ENCODE measurements around the gene FLVCR2. TPM values are rescaled to one million over a fixed set of nuclear protein-coding genes. Genes with fewer than 3 reads are reported as not detected.

The FLVCR2 gene
- total and polyA plus RNA-seq, 2 donors (not counting 1 experiment from before 2014, with no cell fraction given), result 7.0 to 7.3 TPM

- H3K79me2 ChIP-seq (ENCODE audit: control insufficient read depth, insufficient read depth, low read length), result no peaks in the 10 kb centered on the region
- H3K9ac ChIP-seq (ENCODE audit: insufficient read depth, low read length), result peak overlapping the region; percentile 62
- H3K27me3 ChIP-seq (ENCODE audit: control insufficient read depth, insufficient read depth, low read length), result no peaks in the 10 kb centered on the region
- no peak for TF ChIP-seq EZH2 (IDR thresholded peaks at IDR 0.05; ENCODE audit: low read length, missing control alignments)
- peak; percentile 28 to 43 for TF ChIP-seq CTCF (conservative IDR thresholded peaks at IDR 0.05 in 1 of 2, IDR thresholded peaks at IDR 0.05 in 1 of 2; ENCODE audit: low read depth in 1 of 2, low read length in 2 of 2)
- no peaks in the 10 kb centered on the region for H4K20me1 ChIP-seq (ENCODE audit: control insufficient read depth, extremely low read depth, insufficient read depth, low read length)
- peak overlapping the region; percentile 32 for H3K27ac ChIP-seq (ENCODE audit: insufficient read depth, low read length)
- H3K4me2 ChIP-seq (ENCODE audit: extremely low read depth, insufficient read depth, low read length), result peak overlapping the region; percentile 98
- H2AFZ ChIP-seq (ENCODE audit: low read length), result peak overlapping the region; percentile 80
- peak overlapping the region; percentile 74 to 91 (median 76) for H3K4me3 ChIP-seq (replicated peaks in 1 of 4; ENCODE audit: control extremely low read depth in 1 of 4, insufficient read depth in 1 of 4, low read depth in 3 of 4, low read length in 4 of 4)
- H3K36me3 ChIP-seq (ENCODE audit: control insufficient read depth, insufficient read depth, low read length), result no peaks in the 10 kb centered on the region
- H3K9me3 ChIP-seq (ENCODE audit: control insufficient read depth, insufficient read depth, low read depth, low read length), result no peaks in the 10 kb centered on the region
- H3K4me1 ChIP-seq (ENCODE audit: control insufficient read depth, extremely low read depth, insufficient read depth, low read length), result peaks cover 11% of the 10 kb centered on the region
- peak in 1 of 2 donors; percentile 76 for DNase-seq (ENCODE audit: low read depth in 2 of 2)
These were observed 442 bp downstream of the FLVCR2 start for GRCh38 chr14:75578786-75579337.

GRCh38 chr14:75579338-75579864, 981 bp downstream of the FLVCR2 start:
- no peaks in the 10 kb centered on the region for H3K79me2 ChIP-seq (ENCODE audit: control insufficient read depth, insufficient read depth, low read length)
- H3K9ac ChIP-seq (ENCODE audit: insufficient read depth, low read length), result peak overlapping the region; percentile 62
- H3K36me3 ChIP-seq (ENCODE audit: control insufficient read depth, insufficient read depth, low read length), result no peaks in the 10 kb centered on the region
- peak overlapping the region; percentile 74 to 91 (median 76) for H3K4me3 ChIP-seq (replicated peaks in 1 of 4; ENCODE audit: control extremely low read depth in 1 of 4, insufficient read depth in 1 of 4, low read depth in 3 of 4, low read length in 4 of 4)
- H3K9me3 ChIP-seq (ENCODE audit: control insufficient read depth, insufficient read depth, low read depth, low read length), result no peaks in the 10 kb centered on the region
- peak overlapping the region; percentile 23 for H3K27ac ChIP-seq (ENCODE audit: insufficient read depth, low read length)
- H3K4me2 ChIP-seq (ENCODE audit: extremely low read depth, insufficient read depth, low read length), result peak overlapping the region; percentile 98
- no peak for TF ChIP-seq CTCF (conservative IDR thresholded peaks at IDR 0.05 in 1 of 2, IDR thresholded peaks at IDR 0.05 in 1 of 2; ENCODE audit: low read depth in 1 of 2, low read length in 2 of 2)
- TF ChIP-seq EZH2 (IDR thresholded peaks at IDR 0.05; ENCODE audit: low read length, missing control alignments), result no peak
- peak overlapping the region; percentile 80 for H2AFZ ChIP-seq (ENCODE audit: low read length)
- peaks cover 11% of the 10 kb centered on the region for H3K4me1 ChIP-seq (ENCODE audit: control insufficient read depth, extremely low read depth, insufficient read depth, low read length)
- DNase-seq (ENCODE audit: low read depth in 2 of 2), result no peak
- H4K20me1 ChIP-seq (ENCODE audit: control insufficient read depth, extremely low read depth, insufficient read depth, low read length), result no peaks in the 10 kb centered on the region
- H3K27me3 ChIP-seq (ENCODE audit: control insufficient read depth, insufficient read depth, low read length), result no peaks in the 10 kb centered on the region

- Histone ChIP-seq H4K20me1 (ENCODE audit: control insufficient read depth, extremely low read depth, insufficient read depth, low read length) (no peaks in the 10 kb centered on the region), H3K79me2 (ENCODE audit: control insufficient read depth, insufficient read depth, low read length) (no peaks in the 10 kb centered on the region), H3K27me3 (ENCODE audit: control insufficient read depth, insufficient read depth, low read length) (no peaks in the 10 kb centered on the region), H3K9ac (ENCODE audit: insufficient read depth, low read length) (no peak overlapping the region), H3K36me3 (ENCODE audit: control insufficient read depth, insufficient read depth, low read length) (no peaks in the 10 kb centered on the region), H2AFZ (ENCODE audit: low read length) (no peak overlapping the region), H3K4me2 (ENCODE audit: extremely low read depth, insufficient read depth, low read length) (peak overlapping the region; percentile 98), H3K4me3 (replicated peaks in 1 of 4; ENCODE audit: control extremely low read depth in 1 of 4, insufficient read depth in 1 of 4, low read depth in 3 of 4, low read length in 4 of 4) (peak overlapping the region in 3 of 4 experiments; percentile 75 to 91 (median 76)), H3K4me1 (ENCODE audit: control insufficient read depth, extremely low read depth, insufficient read depth, low read length) (peaks cover 11% of the 10 kb centered on the region), H3K9me3 (ENCODE audit: control insufficient read depth, insufficient read depth, low read depth, low read length) (no peaks in the 10 kb centered on the region), H3K27ac (ENCODE audit: insufficient read depth, low read length) (no peak overlapping the region)
- peak in 1 of 2 donors; percentile 8 for DNase-seq (ENCODE audit: low read depth in 2 of 2)
- TF ChIP-seq CTCF (conservative IDR thresholded peaks at IDR 0.05 in 1 of 2, IDR thresholded peaks at IDR 0.05 in 1 of 2; ENCODE audit: low read depth in 1 of 2, low read length in 2 of 2), result no peak
- TF ChIP-seq EZH2 (IDR thresholded peaks at IDR 0.05; ENCODE audit: low read length, missing control alignments), result no peak
These were observed 1.5 kb downstream of the FLVCR2 start for GRCh38 chr14:75579882-75580281.

Data from fibroblast of lung (primary cell).